WTC11 (cell line): Measurements from ENCODE around the gene NSUN4. TPM values are rescaled to one million over a fixed set of nuclear protein-coding genes. Genes with fewer than 3 reads are reported as not detected.

Experiments
- ATAC-seq: fragments of 200-7000 bp; cut with Tn5 transposase; 2 replicates; pipeline ENCODE4 v1.10.0; 2021; ENCODE audit warnings: mild to moderate bottlenecking, moderate library complexity
- CTCF ChIA-PET: fragments of 300-600 bp; sonication (Branson Sonifier 250); formaldehyde crosslinking; loops from one replicate; lab custom pipeline; 2021; ENCODE audit warnings: antibody characterized with exemption; lab: Charles Lee
- POLR2A ChIA-PET: fragments of 350-600 bp; sonication (Branson Sonifier 250); formaldehyde crosslinking; loops from one replicate; lab custom pipeline; 2021; ENCODE audit warnings: antibody characterized with exemption; lab: Charles Lee
- DNase-seq: peaks from one replicate; pipeline ENCODE4 v3.0.0; 2021; ENCODE audit warnings: low spot score
- H3K27ac Mint-ChIP-seq: 2 replicates; pipeline ENCODE4 v1.8.0; 2021; ENCODE audit warnings: mixed read lengths
- H3K27me3 Mint-ChIP-seq: 2 replicates; pipeline ENCODE4 v1.8.0; 2021; ENCODE audit warnings: low read depth, mild to moderate bottlenecking, moderate library complexity, mixed read lengths
- H3K36me3 Mint-ChIP-seq: 2 replicates; pipeline ENCODE4 v1.8.0; 2021; ENCODE audit warnings: mixed read lengths
- H3K4me1 Mint-ChIP-seq: 2 replicates; pipeline ENCODE4 v1.8.0; 2022; ENCODE audit warnings: mixed read lengths
- H3K4me3 Mint-ChIP-seq: 2 replicates; pipeline ENCODE4 v1.8.0; 2021; ENCODE audit warnings: mild to moderate bottlenecking, moderate library complexity, mixed read lengths
- H3K9me3 Mint-ChIP-seq: 2 replicates; pipeline ENCODE4 v1.8.0; 2021; ENCODE audit warnings: mixed read lengths
- CBFB ChIP-seq: sonication (generic); formaldehyde crosslinking; IDR thresholded peaks from 2 replicates; pipeline ENCODE4 v1.8.1; 2022; ENCODE audit warnings: mild to moderate bottlenecking, low read depth, missing genetic modification reagents
- ELF4 ChIP-seq: sonication (generic); formaldehyde crosslinking; IDR thresholded peaks from 2 replicates; pipeline ENCODE4 v1.8.1; 2022; ENCODE audit warnings: low read depth, mild to moderate bottlenecking, moderate library complexity, missing genetic modification reagents
- ESRRA ChIP-seq: sonication (generic); formaldehyde crosslinking; IDR thresholded peaks from 2 replicates; pipeline ENCODE4 v1.8.1; 2022; ENCODE audit warnings: mild to moderate bottlenecking, missing genetic modification reagents, borderline replicate concordance
- ETV6 ChIP-seq: sonication (generic); formaldehyde crosslinking; IDR thresholded peaks from 2 replicates; pipeline ENCODE4 v1.8.1; 2022; ENCODE audit warnings: mild to moderate bottlenecking, missing genetic modification reagents
- FOXP1 ChIP-seq: sonication (generic); formaldehyde crosslinking; IDR thresholded peaks from 2 replicates; pipeline ENCODE4 v1.8.0; 2022; ENCODE audit warnings: missing genetic modification reagents, mild to moderate bottlenecking, moderate library complexity, borderline replicate concordance
- GABPB1 ChIP-seq: sonication (generic); formaldehyde crosslinking; IDR thresholded peaks from 2 replicates; pipeline ENCODE4 v1.8.1; 2023; ENCODE audit warnings: mild to moderate bottlenecking, missing genetic modification reagents
- IRF2 ChIP-seq: sonication (generic); formaldehyde crosslinking; IDR thresholded peaks from 2 replicates; pipeline ENCODE4 v1.8.0; 2022; ENCODE audit warnings: low read depth, missing genetic modification reagents, borderline replicate concordance
- JAZF1 ChIP-seq: fragments of 250-450 bp; sonication (Bioruptor Pico); IDR thresholded peaks from 2 replicates; pipeline ENCODE4 v1.9.0; 2021; ENCODE audit warnings: moderate library complexity, mild to moderate bottlenecking, inconsistent platforms
- MXD4 ChIP-seq: fragments of 250-450 bp; sonication (Bioruptor Pico); IDR thresholded peaks from 2 replicates; pipeline ENCODE4 v1.8.0; 2021; ENCODE audit warnings: mild to moderate bottlenecking, moderate library complexity, borderline replicate concordance
- NR1H2 ChIP-seq: sonication (generic); formaldehyde crosslinking; IDR thresholded peaks from 2 replicates; pipeline ENCODE4 v1.9.0; 2021; ENCODE audit warnings: mild to moderate bottlenecking, moderate library complexity, missing genetic modification reagents
- RELA ChIP-seq: sonication (generic); formaldehyde crosslinking; IDR thresholded peaks from 2 replicates; pipeline ENCODE4 v1.8.1; 2022; ENCODE audit warnings: missing genetic modification reagents, mild to moderate bottlenecking, borderline replicate concordance
- SOX15 ChIP-seq: fragments of 250-450 bp; sonication (Bioruptor Pico); IDR thresholded peaks from 2 replicates; pipeline ENCODE4 v1.9.0; 2021; ENCODE audit warnings: mild to moderate bottlenecking
- TEAD1 ChIP-seq: sonication (generic); formaldehyde crosslinking; IDR thresholded peaks from 2 replicates; pipeline ENCODE4 v1.8.0; 2022; ENCODE audit warnings: mild to moderate bottlenecking, missing genetic modification reagents
- ZBTB21 ChIP-seq: sonication (generic); formaldehyde crosslinking; IDR thresholded peaks from 2 replicates; pipeline ENCODE4 v1.8.1; 2023; ENCODE audit warnings: mild to moderate bottlenecking, missing genetic modification reagents, borderline replicate concordance
- ZNF416 ChIP-seq: fragments of 250-450 bp; sonication (Bioruptor Pico); IDR thresholded peaks from 2 replicates; pipeline ENCODE4 v1.9.0; 2021; ENCODE audit warnings: mild to moderate bottlenecking, inconsistent platforms
- ZNF671 ChIP-seq: fragments of 250-450 bp; sonication (Bioruptor Pico); IDR thresholded peaks from 2 replicates; pipeline ENCODE4 v1.8.0; 2021; ENCODE audit warnings: mild to moderate bottlenecking
- total RNA-seq: library from RNA; stranded (reverse); gene quantifications from 3 replicates; pipeline ENCODE4 v1.2.3, GENCODE V29; 2021
- TF ChIP-seq, protein P1 (sequence below): fragments of 250-450 bp; sonication (Bioruptor Pico); IDR thresholded peaks from 2 replicates; pipeline ENCODE4 v2.1.2; 2022; ENCODE audit warnings: mild to moderate bottlenecking, moderate library complexity
- TF ChIP-seq, protein P2 (sequence below): sonication (generic); formaldehyde crosslinking; IDR thresholded peaks from 2 replicates; pipeline ENCODE4 v1.8.0; 2022; ENCODE audit warnings: mild to moderate bottlenecking, missing genetic modification reagents
- TF ChIP-seq, protein P3 (sequence below): fragments of 250-450 bp; sonication (Bioruptor Pico); IDR thresholded peaks from 2 replicates; pipeline ENCODE4 v1.9.0; 2021; ENCODE audit warnings: moderate library complexity, mild to moderate bottlenecking, inconsistent platforms, borderline replicate concordance
- TF ChIP-seq, protein P4 (sequence below): sonication (generic); formaldehyde crosslinking; IDR thresholded peaks from 2 replicates; pipeline ENCODE4 v1.8.1; 2023; ENCODE audit warnings: mild to moderate bottlenecking, missing genetic modification reagents, borderline replicate concordance
- TF ChIP-seq, protein P5 (sequence below): sonication (generic); formaldehyde crosslinking; IDR thresholded peaks from 2 replicates; pipeline ENCODE4 v1.8.0; 2023; ENCODE audit warnings: missing genetic modification reagents, mild to moderate bottlenecking, borderline replicate concordance
- TF ChIP-seq, protein P6 (sequence below): sonication (generic); formaldehyde crosslinking; IDR thresholded peaks from 2 replicates; pipeline ENCODE4 v1.8.1; 2023; ENCODE audit warnings: mild to moderate bottlenecking, missing genetic modification reagents
- TF ChIP-seq, protein P7 (sequence below): sonication (generic); formaldehyde crosslinking; conservative IDR thresholded peaks from 2 replicates; pipeline ENCODE4 v1.8.1; 2022; ENCODE audit warnings: mild to moderate bottlenecking, missing genetic modification reagents

NSUN4 gene
- total RNA-seq, 1 experiment from 2014 or later, result 22.6 TPM

DNA sequence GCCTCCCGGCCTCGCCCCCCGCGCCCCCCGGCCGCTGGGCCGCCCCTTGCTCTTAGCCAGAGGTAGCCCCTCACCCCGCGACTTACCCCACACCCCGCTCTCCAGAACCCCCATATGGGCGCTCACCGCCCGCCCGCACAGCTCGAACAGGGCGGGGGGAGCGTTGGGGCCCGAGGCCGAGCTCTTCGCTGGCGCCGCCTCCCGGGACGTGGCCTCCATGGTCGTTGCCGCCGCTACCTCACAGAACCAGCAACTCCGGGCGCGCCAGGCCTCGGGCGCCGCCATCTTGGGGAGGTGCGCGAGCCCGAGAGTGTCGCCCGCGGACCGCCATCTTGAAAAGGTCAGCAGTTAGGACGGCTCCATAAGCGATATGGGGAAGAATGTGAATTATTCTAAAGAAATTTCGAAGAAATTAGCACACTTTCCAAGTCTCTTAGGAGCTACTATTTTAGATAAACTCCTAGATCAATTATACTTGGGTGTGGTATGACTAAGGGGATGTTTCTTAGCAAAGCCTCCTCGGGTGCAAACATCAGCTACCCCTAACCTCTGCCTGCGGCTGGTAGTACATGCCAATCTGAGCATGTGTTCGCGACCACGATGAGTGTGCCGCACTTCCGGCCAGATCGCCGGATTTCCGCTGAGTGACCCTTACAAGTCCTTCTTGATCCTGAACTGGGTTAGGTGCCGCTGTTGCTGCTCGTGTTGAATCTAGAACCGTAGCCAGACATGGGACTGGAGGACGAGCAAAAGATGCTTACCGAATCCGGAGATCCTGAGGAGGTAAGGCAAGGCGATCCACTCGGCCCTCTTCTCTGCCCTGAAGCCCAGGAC, 37.4 kb upstream of the NSUN4 start, which contains the start of the genes LRRC41 and UQCRH:
TSS of gene LRRC41 (minus strand) at position 579 of the 834 bp plus-strand sequence. CDS start at position 285, 294 bp downstream.
TSS of gene UQCRH (plus strand) at position 661 of the 834 bp plus-strand sequence. CDS start at position 730, 69 bp downstream.
- Mint-ChIP-seq H3K27ac (peak within 1 kb of the TSS; percentile 98), H3K4me3 (peak within 1 kb of the TSS; percentile 100), H3K9me3 (no peaks in the 10 kb centered on the region), H3K27me3 (no peaks in the 10 kb centered on the region), H3K36me3 (peaks cover 20% of the 10 kb centered on the region), H3K4me1 (peaks cover 58% of the 10 kb centered on the region)
- ChIA-PET POLR2A (interaction anchor here (0.6 to 2.5 kb wide), 6 partner anchors 10 to 781 kb away, joined by 3 to 13 read pairs (median 4); partner anchors contain the start of genes NSUN4, PRDX1 and RAD54L), CTCF (interaction anchor here (0.6 to 2.3 kb wide), 9 partner anchors 30 to 103 kb away, joined by 3 to 9 read pairs (median 5); partner anchors contain the start of genes NSUN4 and RAD54L)
- DNase-seq (peak; percentile 94), ATAC-seq (peak; percentile 72)
- no peak for TF ChIP-seq IRF2 (CRISPR knock-in tag)
- TF ChIP-seq ZNF416 (CRISPR knock-in tag), result no peak
- no peak; the same call in 1 of the 2 replicates for TF ChIP-seq TEAD1 (CRISPR knock-in tag)
- no peak for TF ChIP-seq ZBTB21 (CRISPR knock-in tag)
- TF ChIP-seq, protein P1, sequence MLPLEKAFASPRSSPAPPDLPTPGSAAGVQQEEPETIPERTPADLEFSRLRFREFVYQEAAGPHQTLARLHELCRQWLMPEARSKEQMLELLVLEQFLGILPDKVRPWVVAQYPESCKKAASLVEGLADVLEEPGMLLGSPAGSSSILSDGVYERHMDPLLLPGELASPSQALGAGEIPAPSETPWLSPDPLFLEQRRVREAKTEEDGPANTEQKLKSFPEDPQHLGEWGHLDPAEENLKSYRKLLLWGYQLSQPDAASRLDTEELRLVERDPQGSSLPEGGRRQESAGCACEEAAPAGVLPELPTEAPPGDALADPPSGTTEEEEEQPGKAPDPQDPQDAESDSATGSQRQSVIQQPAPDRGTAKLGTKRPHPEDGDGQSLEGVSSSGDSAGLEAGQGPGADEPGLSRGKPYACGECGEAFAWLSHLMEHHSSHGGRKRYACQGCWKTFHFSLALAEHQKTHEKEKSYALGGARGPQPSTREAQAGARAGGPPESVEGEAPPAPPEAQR (CRISPR knock-in tag), result no peak
- no peak for TF ChIP-seq NR1H2 (CRISPR knock-in tag)
- no peak for TF ChIP-seq ZNF671 (CRISPR knock-in tag)
- no peak for TF ChIP-seq SOX15 (CRISPR knock-in tag)
- no peak for TF ChIP-seq ESRRA
- TF ChIP-seq ETV6 (CRISPR knock-in tag), result 0 out of 2 replicates have a peak, but pooled peaks have one; percentile 3
- TF ChIP-seq, protein P2, sequence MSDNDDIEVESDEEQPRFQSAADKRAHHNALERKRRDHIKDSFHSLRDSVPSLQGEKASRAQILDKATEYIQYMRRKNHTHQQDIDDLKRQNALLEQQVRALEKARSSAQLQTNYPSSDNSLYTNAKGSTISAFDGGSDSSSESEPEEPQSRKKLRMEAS (CRISPR knock-in tag), result peak; percentile 77; the same call in 1 of the 2 replicates
- TF ChIP-seq, protein P3, sequence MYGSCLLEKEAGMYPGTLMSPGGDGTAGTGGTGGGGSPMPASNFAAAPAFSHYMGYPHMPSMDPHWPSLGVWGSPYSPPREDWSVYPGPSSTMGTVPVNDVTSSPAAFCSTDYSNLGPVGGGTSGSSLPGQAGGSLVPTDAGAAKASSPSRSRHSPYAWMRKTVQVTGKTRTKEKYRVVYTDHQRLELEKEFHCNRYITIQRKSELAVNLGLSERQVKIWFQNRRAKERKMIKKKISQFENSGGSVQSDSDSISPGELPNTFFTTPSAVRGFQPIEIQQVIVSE (CRISPR knock-in tag), result no peak
- TF ChIP-seq, protein P4, sequence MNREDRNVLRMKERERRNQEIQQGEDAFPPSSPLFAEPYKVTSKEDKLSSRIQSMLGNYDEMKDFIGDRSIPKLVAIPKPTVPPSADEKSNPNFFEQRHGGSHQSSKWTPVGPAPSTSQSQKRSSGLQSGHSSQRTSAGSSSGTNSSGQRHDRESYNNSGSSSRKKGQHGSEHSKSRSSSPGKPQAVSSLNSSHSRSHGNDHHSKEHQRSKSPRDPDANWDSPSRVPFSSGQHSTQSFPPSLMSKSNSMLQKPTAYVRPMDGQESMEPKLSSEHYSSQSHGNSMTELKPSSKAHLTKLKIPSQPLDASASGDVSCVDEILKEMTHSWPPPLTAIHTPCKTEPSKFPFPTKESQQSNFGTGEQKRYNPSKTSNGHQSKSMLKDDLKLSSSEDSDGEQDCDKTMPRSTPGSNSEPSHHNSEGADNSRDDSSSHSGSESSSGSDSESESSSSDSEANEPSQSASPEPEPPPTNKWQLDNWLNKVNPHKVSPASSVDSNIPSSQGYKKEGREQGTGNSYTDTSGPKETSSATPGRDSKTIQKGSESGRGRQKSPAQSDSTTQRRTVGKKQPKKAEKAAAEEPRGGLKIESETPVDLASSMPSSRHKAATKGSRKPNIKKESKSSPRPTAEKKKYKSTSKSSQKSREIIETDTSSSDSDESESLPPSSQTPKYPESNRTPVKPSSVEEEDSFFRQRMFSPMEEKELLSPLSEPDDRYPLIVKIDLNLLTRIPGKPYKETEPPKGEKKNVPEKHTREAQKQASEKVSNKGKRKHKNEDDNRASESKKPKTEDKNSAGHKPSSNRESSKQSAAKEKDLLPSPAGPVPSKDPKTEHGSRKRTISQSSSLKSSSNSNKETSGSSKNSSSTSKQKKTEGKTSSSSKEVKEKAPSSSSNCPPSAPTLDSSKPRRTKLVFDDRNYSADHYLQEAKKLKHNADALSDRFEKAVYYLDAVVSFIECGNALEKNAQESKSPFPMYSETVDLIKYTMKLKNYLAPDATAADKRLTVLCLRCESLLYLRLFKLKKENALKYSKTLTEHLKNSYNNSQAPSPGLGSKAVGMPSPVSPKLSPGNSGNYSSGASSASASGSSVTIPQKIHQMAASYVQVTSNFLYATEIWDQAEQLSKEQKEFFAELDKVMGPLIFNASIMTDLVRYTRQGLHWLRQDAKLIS (CRISPR knock-in tag), result no peak
- TF ChIP-seq, protein P5, sequence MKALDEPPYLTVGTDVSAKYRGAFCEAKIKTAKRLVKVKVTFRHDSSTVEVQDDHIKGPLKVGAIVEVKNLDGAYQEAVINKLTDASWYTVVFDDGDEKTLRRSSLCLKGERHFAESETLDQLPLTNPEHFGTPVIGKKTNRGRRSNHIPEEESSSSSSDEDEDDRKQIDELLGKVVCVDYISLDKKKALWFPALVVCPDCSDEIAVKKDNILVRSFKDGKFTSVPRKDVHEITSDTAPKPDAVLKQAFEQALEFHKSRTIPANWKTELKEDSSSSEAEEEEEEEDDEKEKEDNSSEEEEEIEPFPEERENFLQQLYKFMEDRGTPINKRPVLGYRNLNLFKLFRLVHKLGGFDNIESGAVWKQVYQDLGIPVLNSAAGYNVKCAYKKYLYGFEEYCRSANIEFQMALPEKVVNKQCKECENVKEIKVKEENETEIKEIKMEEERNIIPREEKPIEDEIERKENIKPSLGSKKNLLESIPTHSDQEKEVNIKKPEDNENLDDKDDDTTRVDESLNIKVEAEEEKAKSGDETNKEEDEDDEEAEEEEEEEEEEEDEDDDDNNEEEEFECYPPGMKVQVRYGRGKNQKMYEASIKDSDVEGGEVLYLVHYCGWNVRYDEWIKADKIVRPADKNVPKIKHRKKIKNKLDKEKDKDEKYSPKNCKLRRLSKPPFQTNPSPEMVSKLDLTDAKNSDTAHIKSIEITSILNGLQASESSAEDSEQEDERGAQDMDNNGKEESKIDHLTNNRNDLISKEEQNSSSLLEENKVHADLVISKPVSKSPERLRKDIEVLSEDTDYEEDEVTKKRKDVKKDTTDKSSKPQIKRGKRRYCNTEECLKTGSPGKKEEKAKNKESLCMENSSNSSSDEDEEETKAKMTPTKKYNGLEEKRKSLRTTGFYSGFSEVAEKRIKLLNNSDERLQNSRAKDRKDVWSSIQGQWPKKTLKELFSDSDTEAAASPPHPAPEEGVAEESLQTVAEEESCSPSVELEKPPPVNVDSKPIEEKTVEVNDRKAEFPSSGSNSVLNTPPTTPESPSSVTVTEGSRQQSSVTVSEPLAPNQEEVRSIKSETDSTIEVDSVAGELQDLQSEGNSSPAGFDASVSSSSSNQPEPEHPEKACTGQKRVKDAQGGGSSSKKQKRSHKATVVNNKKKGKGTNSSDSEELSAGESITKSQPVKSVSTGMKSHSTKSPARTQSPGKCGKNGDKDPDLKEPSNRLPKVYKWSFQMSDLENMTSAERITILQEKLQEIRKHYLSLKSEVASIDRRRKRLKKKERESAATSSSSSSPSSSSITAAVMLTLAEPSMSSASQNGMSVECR, result 0 out of 2 replicates have a peak, but pooled peaks have one; percentile 66
- TF ChIP-seq, protein P6, sequence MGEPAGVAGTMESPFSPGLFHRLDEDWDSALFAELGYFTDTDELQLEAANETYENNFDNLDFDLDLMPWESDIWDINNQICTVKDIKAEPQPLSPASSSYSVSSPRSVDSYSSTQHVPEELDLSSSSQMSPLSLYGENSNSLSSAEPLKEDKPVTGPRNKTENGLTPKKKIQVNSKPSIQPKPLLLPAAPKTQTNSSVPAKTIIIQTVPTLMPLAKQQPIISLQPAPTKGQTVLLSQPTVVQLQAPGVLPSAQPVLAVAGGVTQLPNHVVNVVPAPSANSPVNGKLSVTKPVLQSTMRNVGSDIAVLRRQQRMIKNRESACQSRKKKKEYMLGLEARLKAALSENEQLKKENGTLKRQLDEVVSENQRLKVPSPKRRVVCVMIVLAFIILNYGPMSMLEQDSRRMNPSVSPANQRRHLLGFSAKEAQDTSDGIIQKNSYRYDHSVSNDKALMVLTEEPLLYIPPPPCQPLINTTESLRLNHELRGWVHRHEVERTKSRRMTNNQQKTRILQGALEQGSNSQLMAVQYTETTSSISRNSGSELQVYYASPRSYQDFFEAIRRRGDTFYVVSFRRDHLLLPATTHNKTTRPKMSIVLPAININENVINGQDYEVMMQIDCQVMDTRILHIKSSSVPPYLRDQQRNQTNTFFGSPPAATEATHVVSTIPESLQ (CRISPR knock-in tag), result no peak
- no peak for TF ChIP-seq CBFB (CRISPR knock-in tag)
- peak; percentile 71; the same call in 1 of the 2 replicates for TF ChIP-seq FOXP1 (CRISPR knock-in tag)
- TF ChIP-seq GABPB1 (CRISPR knock-in tag), result no peak; the same call in 1 of the 2 replicates
- TF ChIP-seq MXD4 (CRISPR knock-in tag), result no peak
- no peak for TF ChIP-seq RELA
- TF ChIP-seq ELF4 (CRISPR knock-in tag), result no peak
- TF ChIP-seq, protein P7, sequence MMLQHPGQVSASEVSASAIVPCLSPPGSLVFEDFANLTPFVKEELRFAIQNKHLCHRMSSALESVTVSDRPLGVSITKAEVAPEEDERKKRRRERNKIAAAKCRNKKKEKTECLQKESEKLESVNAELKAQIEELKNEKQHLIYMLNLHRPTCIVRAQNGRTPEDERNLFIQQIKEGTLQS, result no peak
- TF ChIP-seq JAZF1 (CRISPR knock-in tag), result no peak
